ENCODE results near the gene CMIP. TPM values are rescaled to one million over a fixed set of nuclear protein-coding genes. Genes with fewer than 3 reads are reported as not detected.
"Not testable (repeated sequence)": the region's sequence is repeated elsewhere in the genome, so short reads cannot be mapped to it uniquely, and the experiment has no call there.

Gene CMIP
- polyA plus RNA-seq, 3 donors from 2014 or later: 0.53 to 1.7 TPM; not detected in 1

- no peaks in the 10 kb centered on the region for H3K9me3 Mint-ChIP-seq
- peaks cover 0 to 4% (median 3%) of the 10 kb centered on the region in 3 donors for H3K27me3 Mint-ChIP-seq (ENCODE audit: low read depth in 3 of 3)
- H3K36me3 Mint-ChIP-seq: no peaks in the 10 kb centered on the region
- DNase-seq: no peak
- no peak overlapping the region for H3K4me3 Mint-ChIP-seq
- H3K4me1 Mint-ChIP-seq: no peaks in the 10 kb centered on the region
- H3K27ac Mint-ChIP-seq: no peak overlapping the region
These were observed 35.5 kb upstream of the CMIP start for GRCh38 chr16:81409016-81409556.

GRCh38 chr16:81410643-81411293 is 33.8 kb upstream of the CMIP start:
- H3K4me3 Mint-ChIP-seq: no peak overlapping the region
- H3K27me3 Mint-ChIP-seq (ENCODE audit: low read depth in 3 of 3): peaks cover 0 to 10% (median 0%) of the 10 kb centered on the region in 3 donors
- H3K36me3 Mint-ChIP-seq: no peaks in the 10 kb centered on the region
- DNase-seq: no peak
- H3K27ac Mint-ChIP-seq: no peak overlapping the region
- no peaks in the 10 kb centered on the region for H3K4me1 Mint-ChIP-seq
- H3K9me3 Mint-ChIP-seq: no peaks in the 10 kb centered on the region

- Mint-ChIP-seq H3K27me3 (ENCODE audit: low read depth in 3 of 3) (peaks cover 0 to 7% (median 0%) of the 10 kb centered on the region in 3 donors), H3K27ac (no peak overlapping the region), H3K9me3 (no peaks in the 10 kb centered on the region), H3K36me3 (no peaks in the 10 kb centered on the region), H3K4me3 (no peak overlapping the region), H3K4me1 (no peaks in the 10 kb centered on the region)
- no peak for DNase-seq
These were observed 31.2 kb upstream of the CMIP start for GRCh38 chr16:81413245-81413990.

- H3K27me3 Mint-ChIP-seq (ENCODE audit: low read depth in 3 of 3): peaks cover 2 to 7% (median 2%) of the 10 kb centered on the region in 3 donors
- no peaks in the 10 kb centered on the region for H3K36me3 Mint-ChIP-seq
- H3K4me1 Mint-ChIP-seq: no peaks in the 10 kb centered on the region
- H3K9me3 Mint-ChIP-seq: no peaks in the 10 kb centered on the region
- DNase-seq: no peak
- H3K4me3 Mint-ChIP-seq: no peak overlapping the region
- H3K27ac Mint-ChIP-seq: no peak overlapping the region
These were observed 28.9 kb upstream of the CMIP start for GRCh38 chr16:81415751-81416150.

GRCh38 chr16:81416749-81417148 is 27.9 kb upstream of the CMIP start:
- H3K4me3 Mint-ChIP-seq: no peak overlapping the region
- peaks cover 2 to 7% (median 2%) of the 10 kb centered on the region in 3 donors for H3K27me3 Mint-ChIP-seq (ENCODE audit: low read depth in 3 of 3)
- H3K9me3 Mint-ChIP-seq: peaks cover 0 to 2% (median 0%) of the 10 kb centered on the region in 6 donors
- no peaks in the 10 kb centered on the region for H3K36me3 Mint-ChIP-seq
- no peak for DNase-seq
- no peaks in the 10 kb centered on the region for H3K4me1 Mint-ChIP-seq
- H3K27ac Mint-ChIP-seq: no peak overlapping the region

- Mint-ChIP-seq H3K9me3 (peaks cover 0 to 2% (median 0%) of the 10 kb centered on the region in 6 donors), H3K36me3 (no peaks in the 10 kb centered on the region), H3K27me3 (ENCODE audit: low read depth in 3 of 3) (peaks cover 2 to 7% (median 2%) of the 10 kb centered on the region in 3 donors), H3K4me1 (no peaks in the 10 kb centered on the region), H3K4me3 (no peak overlapping the region), H3K27ac (no peak overlapping the region)
- no peak for DNase-seq
These were observed 27.4 kb upstream of the CMIP start for GRCh38 chr16:81417210-81417609.

GRCh38 chr16:81419806-81420205 is 24.8 kb upstream of the CMIP start:
- Mint-ChIP-seq H3K36me3 (no peaks in the 10 kb centered on the region), H3K4me3 (no peak overlapping the region), H3K4me1 (peaks cover 6 to 8% of the 10 kb centered on the region in 2 donors), H3K27ac (no peak overlapping the region), H3K9me3 (peaks cover 0 to 2% (median 0%) of the 10 kb centered on the region in 6 donors), H3K27me3 (ENCODE audit: low read depth in 3 of 3) (peaks cover 2 to 7% (median 4%) of the 10 kb centered on the region in 3 donors)
- DNase-seq: no peak

GRCh38 chr16:81421126-81421525 is 23.5 kb upstream of the CMIP start:
- H3K27ac Mint-ChIP-seq: no peak overlapping the region
- peaks cover 2 to 5% (median 4%) of the 10 kb centered on the region in 3 donors for H3K27me3 Mint-ChIP-seq (ENCODE audit: low read depth in 3 of 3)
- peaks cover 0 to 2% (median 0%) of the 10 kb centered on the region in 6 donors for H3K9me3 Mint-ChIP-seq
- DNase-seq: no peak
- no peaks in the 10 kb centered on the region for H3K36me3 Mint-ChIP-seq
- H3K4me3 Mint-ChIP-seq: no peak overlapping the region
- peaks cover 8 to 15% of the 10 kb centered on the region in 2 donors for H3K4me1 Mint-ChIP-seq

- peaks cover 2 to 5% (median 4%) of the 10 kb centered on the region in 3 donors for H3K27me3 Mint-ChIP-seq (ENCODE audit: low read depth in 3 of 3)
- H3K4me3 Mint-ChIP-seq: no peak overlapping the region
- no peaks in the 10 kb centered on the region for H3K36me3 Mint-ChIP-seq
- peaks cover 9 to 15% of the 10 kb centered on the region in 2 donors for H3K4me1 Mint-ChIP-seq
- H3K27ac Mint-ChIP-seq: no peak overlapping the region
- no peak for DNase-seq
- H3K9me3 Mint-ChIP-seq: peaks cover 0 to 2% (median 0%) of the 10 kb centered on the region in 6 donors
These were observed 23.1 kb upstream of the CMIP start for GRCh38 chr16:81421536-81421935.

GRCh38 chr16:81422153-81422552 is 22.5 kb upstream of the CMIP start:
- DNase-seq; H3K27me3 Mint-ChIP-seq (ENCODE audit: low read depth in 3 of 3); H3K4me3 Mint-ChIP-seq; H3K36me3 Mint-ChIP-seq; H3K27ac Mint-ChIP-seq; H3K9me3 Mint-ChIP-seq: not testable (repeated sequence)
- peaks cover 10 to 17% of the 10 kb centered on the region in 2 donors for H3K4me1 Mint-ChIP-seq

- Mint-ChIP-seq H3K27ac (peak overlapping the region in 4 of 6 donors; percentile 18 to 86 (median 64)), H3K36me3 (no peaks in the 10 kb centered on the region), H3K9me3 (peaks cover 0 to 2% (median 0%) of the 10 kb centered on the region in 6 donors), H3K27me3 (ENCODE audit: low read depth in 3 of 3) (peaks cover 2 to 5% (median 3%) of the 10 kb centered on the region in 3 donors), H3K4me1 (peaks cover 22 to 29% of the 10 kb centered on the region in 2 donors), H3K4me3 (no peak overlapping the region)
- DNase-seq: no peak
These were observed 19.8 kb upstream of the CMIP start for GRCh38 chr16:81424771-81425170.

- Mint-ChIP-seq H3K36me3 (no peaks in the 10 kb centered on the region), H3K9me3 (no peaks in the 10 kb centered on the region), H3K27ac (peak overlapping the region; percentile 33 to 85 (median 74)), H3K4me3 (peak overlapping the region in 2 of 5 donors; percentile 15 to 50), H3K27me3 (ENCODE audit: low read depth in 3 of 3) (peaks cover 0 to 5% (median 5%) of the 10 kb centered on the region in 3 donors), H3K4me1 (peaks cover 22 to 29% of the 10 kb centered on the region in 2 donors)
- DNase-seq: peak in 2 of 3 donors; percentile 27 to 54
These were observed 17.4 kb upstream of the CMIP start for GRCh38 chr16:81427219-81427618.

- no peak overlapping the region for H3K4me3 Mint-ChIP-seq
These were observed 15.5 kb upstream of the CMIP start for GRCh38 chr16:81429045-81429521.

More at GRCh38 chr16:81429045-81429521, 15.5 kb upstream of the CMIP start:
- Mint-ChIP-seq H3K27me3 (ENCODE audit: low read depth in 3 of 3) (peaks cover 1 to 3% (median 2%) of the 10 kb centered on the region in 3 donors), H3K4me1 (peaks cover 22 to 28% of the 10 kb centered on the region in 2 donors), H3K27ac (peak overlapping the region in 5 of 6 donors; percentile 56 to 88 (median 82)), H3K36me3 (no peaks in the 10 kb centered on the region), H3K9me3 (no peaks in the 10 kb centered on the region)
- peak; percentile 42 to 58 (median 46) for DNase-seq
